HEK293 (cell line): Measurements from ENCODE around the gene SPRY4.

Experiments used
- CTCF ChIP-seq: fragments of 450-650 bp; formaldehyde crosslinking; IDR thresholded peaks from 2 replicates; pipeline ENCODE4 v1.5.1; 2016; ENCODE audit warnings: missing biosample characterization, missing genetic modification characterization
- GLIS1 ChIP-seq: fragments of 450-650 bp; formaldehyde crosslinking; IDR thresholded peaks from 2 replicates; pipeline ENCODE4 v1.5.1; 2016; ENCODE audit warnings: missing biosample characterization, missing genetic modification characterization
- GLIS2 ChIP-seq: fragments of 450-650 bp; formaldehyde crosslinking; IDR thresholded peaks from 2 replicates; pipeline ENCODE4 v1.5.1; 2016; ENCODE audit warnings: missing biosample characterization, missing genetic modification characterization
- REST ChIP-seq: fragments of 450-650 bp; formaldehyde crosslinking; IDR thresholded peaks from 2 replicates; pipeline ENCODE4 v1.5.1; 2016; ENCODE audit warnings: missing biosample characterization, missing genetic modification characterization
- SP2 ChIP-seq: fragments of 450-650 bp; formaldehyde crosslinking; IDR thresholded peaks from 2 replicates; pipeline ENCODE4 v1.5.1; 2016; ENCODE audit warnings: missing biosample characterization, missing genetic modification characterization
- ZEB2 ChIP-seq: fragments of 450-650 bp; formaldehyde crosslinking; IDR thresholded peaks from 2 replicates; pipeline ENCODE4 v1.5.1; 2016; ENCODE audit warnings: missing biosample characterization, missing genetic modification characterization
- ZNF138 ChIP-seq: fragments of 450-650 bp; formaldehyde crosslinking; IDR thresholded peaks from 2 replicates; pipeline ENCODE4 v1.5.1; 2016; ENCODE audit warnings: missing biosample characterization, missing genetic modification characterization, borderline replicate concordance
- ZNF174 ChIP-seq: fragments of 450-650 bp; formaldehyde crosslinking; IDR thresholded peaks from 2 replicates; pipeline ENCODE4 v1.5.0; 2017; ENCODE audit warnings: missing biosample characterization, mild to moderate bottlenecking, missing genetic modification characterization
- ZNF175 ChIP-seq: fragments of 450-650 bp; formaldehyde crosslinking; IDR thresholded peaks from 2 replicates; pipeline ENCODE4 v1.5.1; 2016; ENCODE audit warnings: missing biosample characterization, missing genetic modification characterization
- ZNF23 ChIP-seq: fragments of 450-650 bp; formaldehyde crosslinking; IDR thresholded peaks from 2 replicates; pipeline ENCODE4 v1.5.1; 2016; ENCODE audit warnings: missing biosample characterization, missing genetic modification characterization, borderline replicate concordance
- ZNF398 ChIP-seq: fragments of 450-650 bp; formaldehyde crosslinking; IDR thresholded peaks from 2 replicates; pipeline ENCODE4 v1.5.1; 2017; ENCODE audit warnings: missing biosample characterization, missing genetic modification characterization
- ZNF416 ChIP-seq: fragments of 450-650 bp; formaldehyde crosslinking; IDR thresholded peaks from 2 replicates; pipeline ENCODE4 v1.5.1; 2016; ENCODE audit warnings: missing biosample characterization, missing genetic modification characterization
- ZNF501 ChIP-seq: fragments of 450-650 bp; formaldehyde crosslinking; IDR thresholded peaks from 2 replicates; pipeline ENCODE4 v1.5.1; 2016; ENCODE audit warnings: missing biosample characterization, missing genetic modification characterization
- TF ChIP-seq, protein P1 (sequence below): sonication (generic); formaldehyde crosslinking; IDR thresholded peaks from 2 replicates; pipeline ENCODE4 v1.8.1; 2022; ENCODE audit warnings: mild to moderate bottlenecking, moderate library complexity, missing genetic modification reagents

- no peak for TF ChIP-seq ZNF398 (tag by site-specific recombination)
- TF ChIP-seq ZNF175 (tag by site-specific recombination), result no peak
- no peak for TF ChIP-seq ZNF174 (tag by site-specific recombination)
- no peak for TF ChIP-seq ZEB2 (tag by site-specific recombination)
- TF ChIP-seq, protein P1, sequence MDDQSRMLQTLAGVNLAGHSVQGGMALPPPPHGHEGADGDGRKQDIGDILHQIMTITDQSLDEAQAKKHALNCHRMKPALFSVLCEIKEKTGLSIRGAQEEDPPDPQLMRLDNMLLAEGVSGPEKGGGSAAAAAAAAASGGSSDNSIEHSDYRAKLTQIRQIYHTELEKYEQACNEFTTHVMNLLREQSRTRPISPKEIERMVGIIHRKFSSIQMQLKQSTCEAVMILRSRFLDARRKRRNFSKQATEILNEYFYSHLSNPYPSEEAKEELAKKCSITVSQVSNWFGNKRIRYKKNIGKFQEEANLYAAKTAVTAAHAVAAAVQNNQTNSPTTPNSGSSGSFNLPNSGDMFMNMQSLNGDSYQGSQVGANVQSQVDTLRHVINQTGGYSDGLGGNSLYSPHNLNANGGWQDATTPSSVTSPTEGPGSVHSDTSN (CRISPR knock-in tag), result no peak
- no peak for TF ChIP-seq GLIS2
- no peak for TF ChIP-seq GLIS1 (tag by site-specific recombination)
- TF ChIP-seq SP2 (tag by site-specific recombination), result no peak
- no peak for TF ChIP-seq ZNF501 (tag by site-specific recombination)
- no peak for TF ChIP-seq CTCF (tag by site-specific recombination)
- no peak for TF ChIP-seq ZNF138
- no peak for TF ChIP-seq ZNF416 (tag by site-specific recombination)
- TF ChIP-seq ZNF23 (tag by site-specific recombination), result no peak
- TF ChIP-seq REST (tag by site-specific recombination), result no peak
Measured at GRCh38 chr5:142287973-142288313, 36.9 kb downstream of the SPRY4 start.
